SK-N-SH (cell line): ENCODE measurements around the gene TNNC1. TPM values are rescaled to one million over a fixed set of nuclear protein-coding genes. Genes with fewer than 3 reads are reported as not detected.
A peak's percentile ranks its signal among the peaks of the same experiment; 100 is the strongest.

Experiments used
- CTCF ChIA-PET: fragments of 300-600, 350-600 bp; formaldehyde crosslinking; extraction: SDS; loops from one replicate; lab custom pipeline; 2021; lab: Yijun Ruan, JAX
- POLR2A ChIA-PET: fragments of 350-600 bp; sonication (Branson Sonifier 250); formaldehyde crosslinking; extraction: SDS; loops from one replicate; lab custom pipeline; 2020; ENCODE audit warnings: antibody characterized with exemption, inconsistent platforms; lab: Yijun Ruan, JAX
- DNase-seq: peaks from one replicate; pipeline ENCODE4 v3.0.0; 2012
- H2AFZ ChIP-seq: fragments of 200-600 bp; sonication (generic); 2 replicates; pipeline ENCODE4 v1.8.1; 2016; ENCODE audit warnings: antibody characterized with exemption, mild to moderate bottlenecking, low read depth
- H3F3A ChIP-seq: fragments of 200-600 bp; sonication (generic); replicated peaks from 2 replicates; pipeline ENCODE3; 2016; ENCODE audit warnings: antibody characterized with exemption, mild to moderate bottlenecking; ENCODE audit not compliant: insufficient read depth
- H3K27ac ChIP-seq, 2 experiments: fragments of 200-500 bp in 1 of 2; fragments of 200-600 bp in 1 of 2; sonication (Bioruptor generic) in 1 of 2; sonication (generic), shearing (Covaris generic) in 1 of 2; 2 replicates each; pipeline versions ENCODE4 v1.5.1 to v1.6.1; 2014 to 2016; ENCODE audit warnings: low read depth in 2 of 2, inconsistent platforms in 1 of 2, low read length in 1 of 2, mild to moderate bottlenecking in 1 of 2, mixed read lengths in 1 of 2
- H3K27me3 ChIP-seq: fragments of 200-600 bp; sonication (generic), shearing (Covaris generic); 2 replicates; pipeline ENCODE4 v1.6.1; 2016; ENCODE audit warnings: mixed run types; ENCODE audit not compliant: insufficient read depth
- H3K36me3 ChIP-seq, 2 experiments: fragments of 200-500 bp in 1 of 2; fragments of 200-600 bp in 1 of 2; sonication (Bioruptor generic) in 1 of 2; sonication (generic) in 1 of 2; replicated peaks in 1 of 2; 2 replicates each; pipeline versions ENCODE3 to v1.5.1; 2014 to 2016; ENCODE audit warnings: low read length in 1 of 2, mild to moderate bottlenecking in 1 of 2; ENCODE audit not compliant: insufficient read depth in 2 of 2, control insufficient read depth in 1 of 2
- H3K4me1 ChIP-seq, 2 experiments: fragments of 200-500 bp in 1 of 2; fragments of 200-600 bp in 1 of 2; sonication (Bioruptor generic) in 1 of 2; sonication (generic), shearing (Covaris generic) in 1 of 2; 2 replicates each; pipeline versions ENCODE4 v1.5.1 to v1.6.1; 2014 to 2016; ENCODE audit warnings: low read depth in 1 of 2, low read length in 1 of 2, mixed run types in 1 of 2; ENCODE audit not compliant: insufficient read depth in 2 of 2, control insufficient read depth in 1 of 2
- H3K4me2 ChIP-seq: fragments of 200-600 bp; sonication (generic), shearing (Covaris generic); 2 replicates; pipeline ENCODE4 v1.6.1; 2017; ENCODE audit warnings: mixed run types
- H3K4me3 ChIP-seq, 2 experiments: fragments of 200-500 bp in 1 of 2; fragments of 200-600 bp in 1 of 2; sonication (Bioruptor generic) in 1 of 2; sonication (generic), shearing (Covaris generic) in 1 of 2; 2 replicates each; pipeline versions ENCODE4 v1.5.1 to v1.8.1; 2014 to 2016; ENCODE audit warnings: low read depth in 2 of 2, inconsistent platforms in 1 of 2, low read length in 1 of 2, mild to moderate bottlenecking in 1 of 2, mixed read lengths in 1 of 2, moderate library complexity in 1 of 2
- H3K79me2 ChIP-seq: fragments of 200-600 bp; sonication (generic); 2 replicates; pipeline ENCODE4 v1.8.1; 2017; ENCODE audit warnings: mild to moderate bottlenecking; ENCODE audit not compliant: insufficient read depth
- H3K9ac ChIP-seq: fragments of 200-600 bp; sonication (generic); 2 replicates; pipeline ENCODE4 v1.6.1; 2017; ENCODE audit warnings: mixed run types
- H3K9me2 ChIP-seq: fragments of 200-600 bp; sonication (generic); 2 replicates; pipeline ENCODE4 v1.6.1; 2017; ENCODE audit warnings: mixed run types
- H3K9me3 ChIP-seq: fragments of 200-600 bp; sonication (generic); 2 replicates; pipeline ENCODE4 v1.6.1; 2017; ENCODE audit warnings: mixed run types, mild to moderate bottlenecking, moderate library complexity
- H4K20me1 ChIP-seq: fragments of 200-600 bp; sonication (generic); 2 replicates; pipeline ENCODE4 v1.6.1; 2017; ENCODE audit warnings: mild to moderate bottlenecking, mixed run types; ENCODE audit not compliant: insufficient read depth
- CHD2 ChIP-seq: fragments of 150-350 bp; IDR thresholded peaks from 2 replicates; pipeline ENCODE4 v1.6.1; 2018; ENCODE audit warnings: low read length; ENCODE audit not compliant: partially characterized antibody
- CTCF ChIP-seq: fragments of 200-600 bp; sonication (generic); IDR thresholded peaks from 2 replicates; pipeline ENCODE4 v1.6.1; 2017; ENCODE audit warnings: antibody characterized with exemption, mild to moderate bottlenecking, moderate library complexity
- EP300 ChIP-seq, 2 experiments: IDR thresholded peaks; 2 replicates each; pipeline versions ENCODE4 v1.4.0 to v1.6.1; 2012; ENCODE audit warnings: borderline replicate concordance in 1 of 2, low read depth in 1 of 2, low read length in 1 of 2
- FOSL2 ChIP-seq: IDR thresholded peaks from 2 replicates; pipeline ENCODE4 v1.4.0; 2012; ENCODE audit warnings: low read depth, mild to moderate bottlenecking, moderate library complexity, borderline replicate concordance
- FOXJ3 ChIP-seq: sonication (generic); formaldehyde crosslinking; IDR thresholded peaks from 2 replicates; pipeline ENCODE4 v1.5.1; 2020; ENCODE audit warnings: mild to moderate bottlenecking, missing genetic modification reagents
- GABPA ChIP-seq: IDR thresholded peaks from 2 replicates; pipeline ENCODE4 v1.4.0; 2012; ENCODE audit warnings: low read depth, mild to moderate bottlenecking
- IRF3 ChIP-seq: fragments of 150-350 bp; IDR thresholded peaks from 2 replicates; pipeline ENCODE4 v1.6.1; 2016; ENCODE audit warnings: mild to moderate bottlenecking, low read depth, low read length
- MAX ChIP-seq: IDR thresholded peaks from 2 replicates; pipeline ENCODE4 v1.4.0; 2012; ENCODE audit warnings: low read depth
- NFIC ChIP-seq: IDR thresholded peaks from 2 replicates; pipeline ENCODE4 v1.4.0; 2012; ENCODE audit warnings: borderline replicate concordance
- RCOR1 ChIP-seq: fragments of 150-350 bp; IDR thresholded peaks from 2 replicates; pipeline ENCODE4 v1.6.1; 2017; ENCODE audit warnings: antibody characterized with exemption, low read length
- SMC3 ChIP-seq: IDR thresholded peaks from 2 replicates; pipeline ENCODE4 v1.6.1; 2012; ENCODE audit warnings: low read depth, low read length, improper control_type of control experiment
- TAF1 ChIP-seq: IDR thresholded peaks from 2 replicates; pipeline ENCODE4 v1.6.1; 2012; ENCODE audit warnings: low read depth, mild to moderate bottlenecking, low read length, moderate library complexity, borderline replicate concordance
- TCF12 ChIP-seq: IDR thresholded peaks from 2 replicates; pipeline ENCODE4 v1.4.0; 2012
- TEAD4 ChIP-seq: IDR thresholded peaks from 2 replicates; pipeline ENCODE4 v1.4.0; 2012; ENCODE audit warnings: mild to moderate bottlenecking, borderline replicate concordance; ENCODE audit not compliant: insufficient read depth
- USF1 ChIP-seq: IDR thresholded peaks from 2 replicates; pipeline ENCODE4 v1.4.0; 2012; ENCODE audit warnings: low read depth, borderline replicate concordance
- ZBTB33 ChIP-seq: IDR thresholded peaks from 2 replicates; pipeline ENCODE4 v1.4.0; 2012; ENCODE audit warnings: low read depth, borderline replicate concordance
- WGBS: methylation state at CpG from one replicate; pipeline ENCODE4 v1.1.6; 2017; ENCODE audit warnings: low lambda C conversion rate; 5-methylcytosine and 5-hydroxymethylcytosine counted together
- polyA plus RNA-seq, 3 experiments: library from polyadenylated mRNA; depleted of rRNA; stranded (reverse); fragments of >200 nt; gene quantifications; 2 replicates each; pipeline ENCODE4 v1.2.3, GENCODE V29; 2012

Gene TNNC1
- polyA plus RNA-seq, 1 of the 3 experiments (the other 2 are of a cell fraction): 2.6 TPM

GRCh38 chr3:52435246-52436101 lies 18.4 kb downstream of the TNNC1 start (continued):
- no peak for TF ChIP-seq ZBTB33

- no peaks in the 10 kb centered on the region for H3K9me3 ChIP-seq
- no peaks in the 10 kb centered on the region for H3K79me2 ChIP-seq
- no peak overlapping the region for H3K27ac ChIP-seq
- H3K9ac ChIP-seq: no peak overlapping the region
- no peaks in the 10 kb centered on the region for H3F3A ChIP-seq
- H3K9me2 ChIP-seq: no peaks in the 10 kb centered on the region
- no peaks in the 10 kb centered on the region for H3K27me3 ChIP-seq
- ChIA-PET POLR2A (no interaction called here), CTCF (interaction anchor here (3.2 to 28.4 kb wide), 2 partner anchors 14 to 22 kb away, joined by 11 to 578 read pairs; partner anchors contain the start of genes NISCH, SEMA3G and TNNC1)
- peak; percentile 24 for DNase-seq
- H4K20me1 ChIP-seq: no peaks in the 10 kb centered on the region
- TF ChIP-seq MAX (no peak), FOXJ3 (CRISPR knock-in tag) (no peak), SMC3 (no peak)
- TF ChIP-seq, all 33 proteins: peak for 0
- Histone ChIP-seq H3K4me3 (no peak overlapping the region), H3K4me2 (no peak overlapping the region), H3K4me1 (peaks cover 0 to 5% of the 10 kb centered on the region in 2 experiments; a peak in 1 of 4 replicates), H3K36me3 (no peaks in the 10 kb centered on the region), H2AFZ (no peak overlapping the region)
- WGBS: 81% methylated on average over 8 of the region's 9 CpGs
These were observed 19.2 kb downstream of the TNNC1 start for GRCh38 chr3:52434491-52435115.

GRCh38 chr3:52433996-52434479 lies 19.8 kb downstream of the TNNC1 start:
- H3K9ac ChIP-seq: no peak overlapping the region
- H3K4me1 ChIP-seq: peaks cover 0 to 7% of the 10 kb centered on the region in 2 experiments; a peak in 1 of 4 replicates
- no peaks in the 10 kb centered on the region for H3K9me3 ChIP-seq
- 87% methylated on average over 6 of the region's 6 CpGs for WGBS
- no peak overlapping the region for H3K4me2 ChIP-seq
- no peak overlapping the region for H3K4me3 ChIP-seq
- no peaks in the 10 kb centered on the region for H3F3A ChIP-seq
- H3K27me3 ChIP-seq: no peaks in the 10 kb centered on the region
- H2AFZ ChIP-seq: no peak overlapping the region
- H3K79me2 ChIP-seq: no peaks in the 10 kb centered on the region
- no peaks in the 10 kb centered on the region for H3K36me3 ChIP-seq
- H4K20me1 ChIP-seq: no peaks in the 10 kb centered on the region
- POLR2A ChIA-PET: no interaction called here
- no peak overlapping the region for H3K27ac ChIP-seq
- no peaks in the 10 kb centered on the region for H3K9me2 ChIP-seq
- DNase-seq: no peak
- CTCF ChIA-PET: interaction anchor here (3.2 to 28.4 kb wide), 3 partner anchors 14 to 21 kb away, joined by 11 to 578 read pairs (median 16); partner anchors contain the start of genes NISCH, SEMA3G and TNNC1
- TF ChIP-seq MAX (no peak), GABPA (no peak), USF1 (no peak), SMC3 (no peak), CHD2 (no peak), TEAD4 (no peak), RCOR1 (no peak), CTCF (no peak), IRF3 (no peak), FOSL2 (no peak), EP300 (IDR thresholded peaks at IDR 0.05; ENCODE audit: borderline replicate concordance in 1 of 2, low read depth in 1 of 2, low read length in 1 of 2) (no peak), TCF12 (no peak), TAF1 (no peak), NFIC (no peak)
